Measurements from ENCODE around the gene PLEKHH2. TPM values are rescaled to one million over a fixed set of nuclear protein-coding genes. Genes with fewer than 3 reads are reported as not detected.

The PLEKHH2 gene
- total and polyA plus RNA-seq, 2 experiments from 2014 or later, result 1.1 to 2.2 TPM

DNA sequence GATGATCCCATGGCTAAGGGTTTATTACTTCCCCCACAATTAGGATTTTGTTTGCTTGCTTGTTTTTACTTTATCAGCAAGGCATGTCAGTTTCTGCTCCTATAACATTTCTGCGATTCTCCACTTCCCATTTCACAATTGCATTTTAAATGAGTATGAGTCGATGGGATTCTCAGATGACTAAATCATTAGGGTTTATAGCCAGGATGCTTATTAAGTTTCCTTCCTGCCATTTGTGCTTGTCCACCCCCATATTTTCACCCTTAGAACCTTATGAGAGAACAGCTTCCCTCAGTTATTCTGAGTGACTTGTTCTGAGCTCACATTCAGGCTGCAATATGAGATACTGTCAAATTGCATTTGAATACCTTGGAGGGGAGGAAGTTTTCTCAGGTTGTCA, 77.1 kb downstream of the PLEKHH2 start:
- peaks cover 15% of the 10 kb centered on the region for H3F3A ChIP-seq (ENCODE audit: insufficient read depth)
- no peaks in the 10 kb centered on the region for H3K9me2 ChIP-seq (ENCODE audit: insufficient read depth)
- no peaks in the 10 kb centered on the region for H4K20me1 ChIP-seq (ENCODE audit: insufficient read depth)
- peak overlapping the region; percentile 28 for H3K27ac ChIP-seq
- H3K9me3 ChIP-seq (ENCODE audit: low read depth), result no peaks in the 10 kb centered on the region
- 0 to 2% methylated on average over 2 of the region's 2 CpGs for WGBS, 2 experiments (ENCODE audit: low coverage in 1 of 2, low lambda C conversion rate in 2 of 2, missing lambda C conversion rate in 2 of 2)
- peaks cover 28% of the 10 kb centered on the region for H3K4me1 ChIP-seq (ENCODE audit: insufficient read depth)
- 0 out of 2 replicates have a peak overlapping the region, but pooled peaks have one; percentile 2 for H3K9ac ChIP-seq
- H3K79me2 ChIP-seq (ENCODE audit: insufficient read depth), result no peaks in the 10 kb centered on the region
- peak overlapping the region; percentile 6; the same call in 1 of the 2 replicates for H2AFZ ChIP-seq
- TF ChIP-seq EZH2 (IDR thresholded peaks at IDR 0.05; ENCODE audit: insufficient read depth, poor library complexity, severe bottlenecking) (no peak), EZH2phosphoT487 (IDR thresholded peaks at IDR 0.05; ENCODE audit: insufficient read depth, low read depth) (no peak)
- H3K4me2 ChIP-seq (ENCODE audit: unreplicated experiment), result peak overlapping the region; percentile 63
- peak overlapping the region; percentile 30 for H3K4me3 ChIP-seq
- in situ Hi-C loops (cut with MboI), result no loop called here
- H3K36me3 ChIP-seq (ENCODE audit: low read depth), result no peaks in the 10 kb centered on the region
- no peaks in the 10 kb centered on the region for H3K27me3 ChIP-seq (replicated peaks; ENCODE audit: insufficient read depth)
- DNase-seq, result peak; percentile 77

GRCh38 chr2:43715300-43716098, 78.4 kb downstream of the PLEKHH2 start:
- in situ Hi-C loops (cut with MboI), result no loop called here
- Histone ChIP-seq H3K4me2 (ENCODE audit: unreplicated experiment) (no peak overlapping the region), H3K9ac (no peak overlapping the region), H3K9me3 (ENCODE audit: low read depth) (no peaks in the 10 kb centered on the region), H2AFZ (no peak overlapping the region), H3K27me3 (replicated peaks; ENCODE audit: insufficient read depth) (no peaks in the 10 kb centered on the region), H3F3A (ENCODE audit: insufficient read depth) (peaks cover 15% of the 10 kb centered on the region), H3K27ac (no peak overlapping the region), H3K79me2 (ENCODE audit: insufficient read depth) (no peaks in the 10 kb centered on the region), H3K9me2 (ENCODE audit: insufficient read depth) (no peaks in the 10 kb centered on the region), H3K4me3 (no peak overlapping the region), H4K20me1 (ENCODE audit: insufficient read depth) (no peaks in the 10 kb centered on the region), H3K4me1 (ENCODE audit: insufficient read depth) (peaks cover 25% of the 10 kb centered on the region), H3K36me3 (ENCODE audit: low read depth) (no peaks in the 10 kb centered on the region)
- WGBS, 2 experiments (ENCODE audit: low coverage in 1 of 2, low lambda C conversion rate in 2 of 2, missing lambda C conversion rate in 2 of 2), result 94 to 99% methylated on average over 4 of the region's 4 CpGs
- DNase-seq, result no peak
- TF ChIP-seq EZH2 (IDR thresholded peaks at IDR 0.05; ENCODE audit: insufficient read depth, poor library complexity, severe bottlenecking) (no peak), EZH2phosphoT487 (IDR thresholded peaks at IDR 0.05; ENCODE audit: insufficient read depth, low read depth) (no peak)

- peaks cover 25% of the 10 kb centered on the region for H3K4me1 ChIP-seq (ENCODE audit: insufficient read depth)
- no peaks in the 10 kb centered on the region for H3K36me3 ChIP-seq (ENCODE audit: low read depth)
- no peak overlapping the region for H2AFZ ChIP-seq
- no peak overlapping the region for H3K4me3 ChIP-seq
- H3K27me3 ChIP-seq (replicated peaks; ENCODE audit: insufficient read depth), result no peaks in the 10 kb centered on the region
- in situ Hi-C loops (cut with MboI), result no loop called here
- H3K9ac ChIP-seq, result no peak overlapping the region
- no peak for TF ChIP-seq EZH2phosphoT487 (IDR thresholded peaks at IDR 0.05; ENCODE audit: insufficient read depth, low read depth)
- no peak for TF ChIP-seq EZH2 (IDR thresholded peaks at IDR 0.05; ENCODE audit: insufficient read depth, poor library complexity, severe bottlenecking)
- peaks cover 15% of the 10 kb centered on the region for H3F3A ChIP-seq (ENCODE audit: insufficient read depth)
- H3K79me2 ChIP-seq (ENCODE audit: insufficient read depth), result no peaks in the 10 kb centered on the region
- H3K4me2 ChIP-seq (ENCODE audit: unreplicated experiment), result no peak overlapping the region
- no peak for DNase-seq
- H3K9me3 ChIP-seq (ENCODE audit: low read depth), result no peaks in the 10 kb centered on the region
- no peaks in the 10 kb centered on the region for H4K20me1 ChIP-seq (ENCODE audit: insufficient read depth)
- H3K9me2 ChIP-seq (ENCODE audit: insufficient read depth), result no peaks in the 10 kb centered on the region
- H3K27ac ChIP-seq, result no peak overlapping the region
Measured at GRCh38 chr2:43717322-43717721, 80.3 kb downstream of the PLEKHH2 start.

DNA sequence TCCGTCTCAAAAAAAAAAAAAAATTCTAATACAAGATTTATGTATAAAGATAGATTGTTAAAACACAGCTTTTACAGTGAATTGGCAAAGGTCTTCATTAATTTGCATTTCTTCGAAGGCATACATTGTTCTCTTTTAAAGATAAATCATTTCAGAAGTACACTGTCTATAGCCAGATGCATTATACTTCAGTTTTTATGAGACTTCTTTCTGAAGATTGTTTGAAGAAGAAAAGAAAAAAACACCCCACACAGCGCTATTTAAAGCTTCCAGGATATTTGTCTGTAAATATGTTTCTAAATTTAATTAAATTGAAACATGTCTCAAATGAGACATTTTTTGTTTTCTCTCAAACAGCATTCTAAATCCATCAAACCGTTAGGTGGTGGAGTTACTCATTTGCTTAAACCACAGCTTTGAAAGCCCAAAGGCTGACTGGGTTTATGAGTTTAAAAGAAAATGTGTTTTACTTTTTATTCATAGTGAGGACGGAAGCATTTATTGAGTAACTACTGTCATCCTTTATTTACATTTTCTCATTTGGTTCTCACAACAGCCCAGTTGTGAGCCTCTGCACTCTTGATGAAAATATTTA, 81.6 kb downstream of the PLEKHH2 start:
- H3K9me2 ChIP-seq (ENCODE audit: insufficient read depth), result no peaks in the 10 kb centered on the region
- TF ChIP-seq EZH2phosphoT487 (IDR thresholded peaks at IDR 0.05; ENCODE audit: insufficient read depth, low read depth) (no peak), EZH2 (IDR thresholded peaks at IDR 0.05; ENCODE audit: insufficient read depth, poor library complexity, severe bottlenecking) (no peak)
- no peak overlapping the region for H3K27ac ChIP-seq
- no peak for DNase-seq
- no peaks in the 10 kb centered on the region for H4K20me1 ChIP-seq (ENCODE audit: insufficient read depth)
- H3K4me2 ChIP-seq (ENCODE audit: unreplicated experiment), result no peak overlapping the region
- H3K9ac ChIP-seq, result no peak overlapping the region
- no peak overlapping the region for H2AFZ ChIP-seq
- in situ Hi-C loops (cut with MboI), result no loop called here
- H3F3A ChIP-seq (ENCODE audit: insufficient read depth), result peaks cover 11% of the 10 kb centered on the region
- no peaks in the 10 kb centered on the region for H3K79me2 ChIP-seq (ENCODE audit: insufficient read depth)
- H3K27me3 ChIP-seq (replicated peaks; ENCODE audit: insufficient read depth), result no peaks in the 10 kb centered on the region
- WGBS, 2 experiments (ENCODE audit: low coverage in 1 of 2, low lambda C conversion rate in 2 of 2, missing lambda C conversion rate in 2 of 2), result 78 to 82% methylated on average over 5 of the region's 5 CpGs
- no peaks in the 10 kb centered on the region for H3K36me3 ChIP-seq (ENCODE audit: low read depth)
- H3K4me3 ChIP-seq, result no peak overlapping the region
- H3K4me1 ChIP-seq (ENCODE audit: insufficient read depth), result peaks cover 17% of the 10 kb centered on the region
- H3K9me3 ChIP-seq (ENCODE audit: low read depth), result no peaks in the 10 kb centered on the region
